ENCODE measurements around the gene ID3. TPM values are rescaled to one million over a fixed set of nuclear protein-coding genes. Genes with fewer than 3 reads are reported as not detected.

ID3 gene
- total and polyA plus RNA-seq, 9 of the 15 experiments (the other 6 are each of a cell fraction or from before 2014, with no cell fraction given): 6.8 to 59.8 (median 23.5) TPM

- TF ChIP-seq ZNF23 (CRISPR knock-in tag; IDR thresholded peaks at IDR 0.05) (no peak), PHF20 (IDR thresholded peaks at IDR 0.05; ENCODE audit: partially characterized antibody) (no peak), L3MBTL2 (IDR thresholded peaks at IDR 0.05) (0 out of 2 replicates have a peak, but pooled peaks have one; percentile 10), NFE2L1 (tag; IDR thresholded peaks at IDR 0.05; ENCODE audit: borderline replicate concordance, low read depth) (no peak), THAP7 (CRISPR knock-in tag; IDR thresholded peaks at IDR 0.05) (no peak), ATF2 (CRISPR knock-in tag; IDR thresholded peaks at IDR 0.05) (no peak), ARID1B (IDR thresholded peaks at IDR 0.05) (peak; percentile 55; the same call in 1 of the 2 replicates), MCM5 (IDR thresholded peaks at IDR 0.05; ENCODE audit: low read depth) (no peak), TRIM25 (IDR thresholded peaks at IDR 0.05; ENCODE audit: borderline replicate concordance) (0 out of 2 replicates have a peak, but pooled peaks have one; percentile 32), ZNF184 (CRISPR knock-in tag; IDR thresholded peaks at IDR 0.05) (no peak), DIDO1 (tag; IDR thresholded peaks at IDR 0.05; ENCODE audit: low read depth) (no peak), ZFPM2 (CRISPR knock-in tag; IDR thresholded peaks at IDR 0.05) (no peak), SAP30 (IDR thresholded peaks at IDR 0.05; ENCODE audit: borderline replicate concordance, insufficient read depth, low read depth, low read length, poor library complexity, severe bottlenecking) (no peak), SOX6 (IDR thresholded peaks at IDR 0.05) (peak; percentile 79), COPS2 (conservative IDR thresholded peaks at IDR 0.05) (no peak), MTA2 (IDR thresholded peaks at IDR 0.05; ENCODE audit: low read depth) (peak; percentile 62; the same call in 1 of the 2 replicates), ZBTB7A (IDR thresholded peaks at IDR 0.05; ENCODE audit: borderline replicate concordance, control insufficient read depth, low read depth, low read length) (no peak), CREBBP (IDR thresholded peaks at IDR 0.05; ENCODE audit: low read depth, low read length) (no peak), ZNF766 (CRISPR knock-in tag; conservative IDR thresholded peaks at IDR 0.05) (no peak), TEAD2 (tag; IDR thresholded peaks at IDR 0.05) (no peak), HDGF (IDR thresholded peaks at IDR 0.05) (0 out of 2 replicates have a peak, but pooled peaks have one; percentile 58), TFE3 (CRISPR knock-in tag; IDR thresholded peaks at IDR 0.05) (no peak)
These were observed 9.5 kb upstream of the ID3 start (continued) for GRCh38 chr1:23568608-23569383.
